Activated effector memory CD4-positive, alpha-beta T cell treated with Interleukin-2 at 50 U/mL for 16 hours (primary cell): ENCODE results near the gene KRTAP4-9.
"Not testable (repeated sequence)": the region's sequence is repeated elsewhere in the genome, so short reads cannot be mapped to it uniquely, and the experiment has no call there.

Source experiments
- DNase-seq: peaks from one replicate; pipeline ENCODE4 v3.0.0-alpha.2; 2020

Gene KRTAP4-9

DNA sequence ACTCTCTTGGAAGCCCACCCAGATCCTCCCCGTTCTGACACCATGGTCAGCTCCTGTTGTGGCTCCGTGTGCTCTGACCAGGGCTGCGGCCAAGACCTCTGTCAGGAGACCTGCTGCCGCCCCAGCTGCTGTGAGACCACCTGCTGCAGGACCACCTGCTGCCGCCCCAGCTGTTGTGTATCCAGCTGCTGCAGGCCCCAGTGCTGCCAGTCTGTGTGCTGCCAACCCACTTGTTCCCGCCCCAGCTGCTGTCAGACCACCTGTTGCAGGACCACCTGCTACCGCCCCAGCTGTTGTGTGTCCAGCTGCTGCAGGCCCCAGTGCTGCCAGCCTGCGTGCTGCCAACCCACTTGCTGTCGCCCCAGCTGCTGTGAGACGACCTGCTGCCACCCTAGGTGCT is at the start of gene KRTAP4-9:
Gene KRTAP4-9 (plus strand): TSS at position 43 of the 400 bp plus-strand sequence. CDS start 0 bp downstream, at position 43.
- not testable (repeated sequence) for DNase-seq

GRCh38 chr17:41057547-41057946 is 47.6 kb upstream of the KRTAP4-9 start:
- no peak for DNase-seq

- no peak for DNase-seq
Observed at GRCh38 chr17:41058741-41059140, 46.4 kb upstream of the KRTAP4-9 start.

DNA sequence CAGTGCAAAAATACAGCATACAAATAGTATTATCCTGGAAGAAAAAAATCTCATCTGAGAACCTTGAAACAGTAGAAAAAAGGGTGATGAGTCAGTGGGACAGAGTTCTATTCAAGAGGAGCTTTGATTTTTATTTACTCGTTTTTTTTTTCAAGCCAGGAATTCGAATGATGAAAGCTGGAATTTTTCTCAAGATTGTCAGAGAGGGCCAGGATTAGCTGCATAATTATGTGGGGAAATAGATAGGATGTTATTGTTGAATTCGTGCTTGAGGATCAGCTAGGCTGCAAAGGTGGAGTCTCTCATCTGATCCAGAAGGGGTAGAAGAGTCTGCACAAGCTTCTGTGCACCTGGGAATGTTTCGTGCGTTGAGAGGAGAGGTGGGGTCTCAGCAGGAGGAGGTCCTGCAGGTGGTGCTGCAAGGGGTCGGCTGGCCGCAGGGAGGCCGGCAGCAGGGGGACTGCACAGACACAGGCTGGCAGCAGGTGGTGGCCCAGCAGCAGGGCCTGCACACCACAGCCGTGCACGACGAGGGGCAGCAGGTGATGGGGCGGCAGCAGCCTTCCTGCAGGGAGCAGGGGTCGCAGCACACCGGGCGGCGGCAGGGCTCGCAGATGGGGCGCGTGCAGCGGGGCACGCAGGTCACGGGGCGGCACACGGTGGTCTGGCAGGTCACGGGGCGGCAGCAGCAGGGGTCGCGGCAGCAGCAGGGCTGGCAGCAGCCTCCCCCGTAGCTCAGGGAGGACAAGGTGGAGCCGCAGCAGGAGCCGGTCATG is 45.7 kb upstream of the KRTAP4-9 start:
- not testable (repeated sequence) for DNase-seq

DNA sequence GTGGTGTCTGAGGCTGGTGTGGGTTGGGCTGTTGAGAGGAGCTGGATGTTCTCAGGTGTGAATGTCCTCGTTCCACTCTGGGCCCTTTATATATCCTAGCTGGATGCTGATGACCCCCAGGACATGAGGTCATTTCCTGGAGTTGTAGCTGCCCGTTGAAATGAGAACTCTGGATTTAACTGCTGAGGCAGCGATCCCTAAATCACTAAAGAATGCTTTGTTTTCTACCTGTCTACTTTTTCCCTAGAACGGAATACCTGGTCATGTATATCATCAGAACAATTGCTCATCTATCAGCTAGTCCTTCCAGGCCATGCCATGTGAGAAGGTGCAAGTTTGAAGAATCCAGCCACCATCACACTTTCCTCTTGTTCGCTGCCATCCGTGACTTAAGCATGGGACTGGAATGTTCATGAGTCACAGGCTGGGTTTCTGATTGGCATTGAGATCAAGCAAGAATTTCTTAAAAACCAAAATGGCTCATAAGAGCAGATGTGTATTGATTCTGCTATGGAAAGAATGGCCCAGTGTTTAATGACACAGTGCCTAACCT is 45.1 kb upstream of the KRTAP4-9 start, which contains the start of gene KRTAP2-3:
Gene KRTAP2-3 (minus strand): TSS at position 63 of the 553 bp plus-strand sequence. CDS start 64 bp downstream, outside the sequence.
- DNase-seq = no peak

DNA sequence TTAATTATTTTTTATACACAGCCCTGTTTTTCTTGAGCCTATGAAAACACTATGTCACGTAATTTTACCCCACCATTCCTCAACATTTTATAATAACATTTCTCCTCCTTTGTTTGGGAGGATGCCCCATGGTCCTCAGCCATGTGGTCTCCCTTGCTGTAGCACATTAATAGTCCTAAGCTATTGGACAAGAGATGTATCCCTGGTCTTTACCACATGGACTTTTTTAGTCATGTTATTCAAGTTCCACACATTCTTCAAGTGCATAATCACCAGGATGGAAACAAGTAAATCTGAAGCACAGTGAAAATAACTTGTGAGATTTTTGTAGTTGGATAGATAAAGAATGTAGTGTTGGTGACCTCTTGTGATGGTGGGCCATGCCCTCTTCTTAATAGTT is 43.2 kb upstream of the KRTAP4-9 start:
- no peak for DNase-seq

DNA sequence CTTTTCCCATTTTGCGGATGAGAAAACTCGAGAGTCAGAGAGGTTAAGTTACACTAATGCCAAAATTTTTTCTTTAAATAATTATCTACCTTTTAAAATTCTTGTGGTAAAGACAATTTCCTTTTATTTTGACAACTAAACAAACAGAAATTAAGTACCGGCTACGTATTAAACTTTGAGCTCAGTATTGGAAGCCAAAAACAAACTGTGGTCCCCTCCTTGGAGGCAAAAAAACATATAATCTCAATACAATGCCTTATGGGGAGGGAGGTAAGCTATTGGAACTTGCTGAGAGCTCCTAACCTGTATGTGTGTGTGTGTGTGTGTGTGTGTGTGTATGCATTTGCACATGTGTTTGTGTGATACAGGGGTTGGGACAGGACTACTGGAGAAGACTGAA is 41.7 kb upstream of the KRTAP4-9 start:
- DNase-seq = no peak

GRCh38 chr17:41064301-41064700 is 40.9 kb upstream of the KRTAP4-9 start:
- DNase-seq = no peak

DNA sequence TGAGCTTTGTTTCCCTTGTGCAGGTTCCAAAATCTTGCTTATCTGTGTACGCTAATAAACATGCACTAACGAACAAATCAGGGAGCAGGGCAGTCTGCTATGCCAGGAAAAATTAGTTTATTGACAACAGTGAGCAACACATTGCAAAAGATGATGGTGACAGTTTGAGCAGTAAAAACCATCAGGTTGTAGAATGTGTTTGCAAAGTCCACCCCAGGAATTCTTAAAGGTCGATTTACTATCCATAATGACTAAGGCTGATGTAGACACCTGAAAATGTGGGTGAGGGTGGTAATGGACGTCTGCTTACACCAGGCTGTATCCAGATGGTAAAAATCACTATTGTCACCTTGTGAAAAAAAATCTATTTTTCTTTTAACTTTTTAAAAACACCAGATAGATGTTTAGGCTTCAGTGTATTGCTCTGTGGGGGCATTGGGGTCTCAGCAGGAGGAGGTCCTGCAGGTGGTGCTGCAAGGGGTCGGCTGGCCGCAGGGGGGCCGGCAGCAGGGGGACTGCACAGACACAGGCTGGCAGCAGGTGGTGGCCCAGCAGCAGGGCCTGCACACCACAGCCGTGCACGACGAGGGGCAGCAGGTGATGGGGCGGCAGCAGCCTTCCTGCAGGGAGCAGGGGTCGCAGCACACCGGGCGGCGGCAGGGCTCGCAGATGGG is 40.0 kb upstream of the KRTAP4-9 start:
- DNase-seq = not testable (repeated sequence)

- DNase-seq = no peak
Observed at GRCh38 chr17:41065829-41066624, 39.2 kb upstream of the KRTAP4-9 start, which contains the start of gene KRTAP2-4. Gene KRTAP2-4 (minus strand): TSS chr17:41065879. CDS start chr17:41065845, 34 bp downstream.

DNA sequence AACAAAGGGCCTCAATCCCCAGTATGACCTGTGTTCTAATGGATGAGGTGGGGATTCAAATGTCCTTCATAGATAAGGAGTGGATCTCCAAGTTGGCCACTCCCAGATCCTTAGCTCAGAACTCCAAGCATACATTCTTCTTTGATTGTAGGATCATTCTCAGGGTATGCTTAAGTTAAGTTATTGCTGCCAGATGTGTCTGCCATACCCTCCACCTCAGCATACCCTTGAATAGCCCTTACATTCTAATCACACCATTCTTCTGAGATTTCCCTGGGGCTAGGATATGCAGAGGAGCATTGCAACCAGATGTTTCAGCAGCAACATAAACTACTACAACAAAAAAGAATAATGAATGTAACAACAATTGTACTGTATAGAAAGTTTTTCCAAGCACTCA is 37.9 kb upstream of the KRTAP4-9 start:
- DNase-seq = no peak

- no peak for DNase-seq
Observed at GRCh38 chr17:41069031-41069430, 36.2 kb upstream of the KRTAP4-9 start.

- no peak for DNase-seq
Observed at GRCh38 chr17:41071606-41072360, 33.4 kb upstream of the KRTAP4-9 start.

DNA sequence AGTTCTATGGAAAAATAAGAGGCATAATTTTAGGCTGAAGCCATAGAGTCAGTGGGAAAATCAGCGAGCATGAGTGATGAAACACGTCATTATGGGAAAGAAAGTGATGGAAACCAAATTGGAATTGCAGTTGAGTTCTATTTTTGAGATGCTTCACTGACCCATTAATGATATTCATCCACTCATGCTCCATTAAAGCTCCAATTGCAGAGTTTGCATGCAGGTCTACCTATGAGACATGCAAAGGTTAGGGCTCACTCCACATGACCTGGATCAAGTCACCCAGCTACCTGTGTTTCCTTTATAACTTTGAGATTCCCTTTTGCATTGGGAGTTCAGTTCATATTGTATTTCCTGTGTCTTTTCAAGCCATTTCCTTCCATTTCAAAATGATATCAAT is 31.5 kb upstream of the KRTAP4-9 start:
- DNase-seq = no peak

GRCh38 chr17:41076788-41077187 is 28.4 kb upstream of the KRTAP4-9 start:
- no peak for DNase-seq

GRCh38 chr17:41082626-41083025 is 22.6 kb upstream of the KRTAP4-9 start:
- DNase-seq = no peak

DNA sequence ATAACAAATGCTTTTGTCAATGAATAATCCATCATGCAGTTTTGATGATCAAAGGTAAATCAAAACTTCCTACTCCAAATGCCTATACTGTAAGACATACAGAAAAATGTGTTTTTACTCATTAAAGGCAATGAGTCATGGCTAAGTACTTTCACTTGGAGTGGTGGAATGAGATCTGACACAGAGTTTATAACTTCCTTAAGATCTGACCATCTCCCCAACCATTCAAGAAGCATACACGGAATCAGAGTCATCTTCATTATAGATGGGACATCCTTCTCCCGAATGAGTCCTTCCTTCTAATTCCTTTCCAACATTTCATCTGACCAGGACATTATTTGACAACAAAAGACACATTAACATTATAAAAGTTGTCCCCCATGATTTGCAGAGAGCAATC is 21.8 kb upstream of the KRTAP4-9 start:
- DNase-seq = not testable (repeated sequence)

GRCh38 chr17:41084100-41084856 is 20.9 kb upstream of the KRTAP4-9 start, which contains the start of gene KRTAP4-7:
Gene KRTAP4-7 (plus strand): TSS chr17:41084150. CDS start chr17:41084207, 57 bp downstream.
- not testable (repeated sequence) for DNase-seq

- not testable (repeated sequence) for DNase-seq
Observed at GRCh38 chr17:41088760-41089352, 16.3 kb upstream of the KRTAP4-9 start.

DNA sequence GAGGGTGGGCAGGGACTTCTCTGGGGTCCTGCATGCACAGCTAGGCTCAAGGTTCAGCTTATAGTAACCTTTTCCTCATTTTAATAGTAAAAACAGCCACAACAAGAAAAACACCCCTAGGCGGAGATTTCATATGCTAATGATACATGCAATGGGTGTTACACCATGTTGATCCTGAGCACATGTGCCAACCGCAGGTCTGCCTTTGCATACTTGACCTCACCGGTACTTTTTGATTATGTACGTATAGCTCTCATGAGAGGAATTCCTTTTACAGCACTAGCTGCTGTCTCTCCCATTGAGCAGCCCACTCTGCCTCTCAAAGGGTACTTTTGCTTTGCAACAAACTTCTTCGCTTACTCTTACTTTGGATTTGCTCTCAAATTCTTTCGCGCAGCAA is 9.1 kb upstream of the KRTAP4-9 start:
- DNase-seq = no peak

GRCh38 chr17:41098042-41098441 is 7.1 kb upstream of the KRTAP4-9 start, which contains the start of gene KRTAP4-8:
Gene KRTAP4-8 (minus strand): TSS chr17:41098142. CDS start chr17:41098084, 58 bp downstream.
- no peak for DNase-seq
